Measurements from ENCODE around the gene FGF14.

FGF14 gene

DNA sequence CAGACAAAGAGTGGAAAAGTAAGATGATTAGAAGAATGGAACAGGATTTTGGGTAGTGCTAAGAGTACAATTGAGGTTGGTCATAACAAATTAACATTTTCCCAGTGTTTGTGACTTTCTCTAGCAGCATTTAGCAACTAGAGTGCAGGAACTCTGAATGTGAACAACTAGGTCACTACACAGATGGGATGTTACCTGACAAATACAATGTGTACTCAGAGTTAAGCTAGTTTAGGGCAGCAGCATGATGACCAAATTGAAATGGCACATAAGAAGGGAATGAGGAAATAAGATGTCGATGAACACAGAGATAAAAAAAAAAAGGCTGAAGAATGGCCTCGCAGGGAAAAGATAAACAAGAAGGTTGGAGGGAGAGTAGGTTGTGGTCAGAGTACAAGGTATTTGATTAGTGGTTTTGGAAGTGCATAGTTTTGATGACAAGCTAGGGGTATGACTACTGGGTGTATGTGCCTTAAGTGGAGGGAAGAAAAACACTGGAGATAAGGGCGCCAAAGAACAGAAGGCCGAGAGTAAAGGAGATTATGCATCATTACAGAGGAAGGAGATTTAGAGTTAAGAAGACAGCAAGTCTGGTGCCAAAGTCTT is 381.1 kb downstream of the FGF14 start:
- Histone ChIP-seq H3K9me3 (ENCODE audit: control insufficient read depth, insufficient read depth, low read length) (no peaks in the 10 kb centered on the region), H3K36me3 (ENCODE audit: control insufficient read depth, low read length) (no peaks in the 10 kb centered on the region), H4K20me1 (ENCODE audit: control insufficient read depth, insufficient read depth, low read depth, low read length) (no peaks in the 10 kb centered on the region), H3K9me2 (replicated peaks; ENCODE audit: control insufficient read depth, low read length) (no peaks in the 10 kb centered on the region), H3K4me2 (ENCODE audit: low read length) (no peak overlapping the region), H3K79me2 (ENCODE audit: control insufficient read depth, low read length) (no peaks in the 10 kb centered on the region), H3K27ac (ENCODE audit: low read depth, low read length) (no peak overlapping the region), H3F3A (ENCODE audit: control insufficient read depth, insufficient read depth) (no peaks in the 10 kb centered on the region), H3K27me3 (ENCODE audit: control insufficient read depth, low read length) (no peaks in the 10 kb centered on the region), H3K4me1 (ENCODE audit: control insufficient read depth, low read length) (no peaks in the 10 kb centered on the region), H3K4me3 (ENCODE audit: low read length) (no peak overlapping the region)
- TF ChIP-seq CTCF (IDR thresholded peaks at IDR 0.05; ENCODE audit: low read depth, low read length, poor library complexity, severe bottlenecking) (no peak), EZH2phosphoT487 (IDR thresholded peaks at IDR 0.05; ENCODE audit: borderline replicate concordance, low read length) (no peak)

- no peaks in the 10 kb centered on the region for H4K20me1 ChIP-seq (ENCODE audit: control insufficient read depth, insufficient read depth, low read depth, low read length)
- TF ChIP-seq CTCF (IDR thresholded peaks at IDR 0.05; ENCODE audit: low read depth, low read length, poor library complexity, severe bottlenecking) (no peak), EZH2phosphoT487 (IDR thresholded peaks at IDR 0.05; ENCODE audit: borderline replicate concordance, low read length) (no peak)
- no peak overlapping the region for H3K27ac ChIP-seq (ENCODE audit: low read depth, low read length)
- no peaks in the 10 kb centered on the region for H3K36me3 ChIP-seq (ENCODE audit: control insufficient read depth, low read length)
- H3K79me2 ChIP-seq (ENCODE audit: control insufficient read depth, low read length): no peaks in the 10 kb centered on the region
- H3K27me3 ChIP-seq (ENCODE audit: control insufficient read depth, low read length): no peaks in the 10 kb centered on the region
- no peaks in the 10 kb centered on the region for H3K4me1 ChIP-seq (ENCODE audit: control insufficient read depth, low read length)
- no peak overlapping the region for H3K4me3 ChIP-seq (ENCODE audit: low read length)
- no peaks in the 10 kb centered on the region for H3K9me3 ChIP-seq (ENCODE audit: control insufficient read depth, insufficient read depth, low read length)
- no peak overlapping the region for H3K4me2 ChIP-seq (ENCODE audit: low read length)
- H3K9me2 ChIP-seq (replicated peaks; ENCODE audit: control insufficient read depth, low read length): no peaks in the 10 kb centered on the region
- no peaks in the 10 kb centered on the region for H3F3A ChIP-seq (ENCODE audit: control insufficient read depth, insufficient read depth)
These were observed 383.1 kb downstream of the FGF14 start for GRCh38 chr13:102018716-102019115.

- H3K4me2 ChIP-seq (ENCODE audit: low read length): no peak overlapping the region
- no peaks in the 10 kb centered on the region for H3K36me3 ChIP-seq (ENCODE audit: control insufficient read depth, low read length)
- H4K20me1 ChIP-seq (ENCODE audit: control insufficient read depth, insufficient read depth, low read depth, low read length): no peaks in the 10 kb centered on the region
- H3K9me2 ChIP-seq (replicated peaks; ENCODE audit: control insufficient read depth, low read length): no peaks in the 10 kb centered on the region
- H3K4me3 ChIP-seq (ENCODE audit: low read length): no peak overlapping the region
- H3K9me3 ChIP-seq (ENCODE audit: control insufficient read depth, insufficient read depth, low read length): no peaks in the 10 kb centered on the region
- H3K79me2 ChIP-seq (ENCODE audit: control insufficient read depth, low read length): no peaks in the 10 kb centered on the region
- no peak for TF ChIP-seq EZH2phosphoT487 (IDR thresholded peaks at IDR 0.05; ENCODE audit: borderline replicate concordance, low read length)
- TF ChIP-seq CTCF (IDR thresholded peaks at IDR 0.05; ENCODE audit: low read depth, low read length, poor library complexity, severe bottlenecking): no peak
- no peaks in the 10 kb centered on the region for H3K4me1 ChIP-seq (ENCODE audit: control insufficient read depth, low read length)
- H3F3A ChIP-seq (ENCODE audit: control insufficient read depth, insufficient read depth): no peaks in the 10 kb centered on the region
- no peak overlapping the region for H3K27ac ChIP-seq (ENCODE audit: low read depth, low read length)
- no peaks in the 10 kb centered on the region for H3K27me3 ChIP-seq (ENCODE audit: control insufficient read depth, low read length)
These were observed 384.6 kb downstream of the FGF14 start for GRCh38 chr13:102017248-102017647.

Measured in DOHH2 (cell line).